Neural cell (in vitro differentiated cells): ENCODE data around the gene CDKN1B.

Experiments used
- EP300 ChIP-seq: fragments of 450-650 bp; conservative IDR thresholded peaks from 2 replicates; pipeline ENCODE4 v1.6.1; 2014; ENCODE audit warnings: antibody characterized with exemption, mild to moderate bottlenecking, moderate library complexity; ENCODE audit not compliant: poor library complexity, severe bottlenecking
- EZH2 ChIP-seq: fragments of 200-600, 300-800 bp; shearing (Covaris generic), sonication (generic); IDR thresholded peaks from 2 replicates; pipeline ENCODE4 v1.6.1; 2014; ENCODE audit warnings: antibody characterized with exemption, low read length, borderline replicate concordance, mild to moderate bottlenecking; ENCODE audit not compliant: insufficient read depth, poor library complexity, severe bottlenecking
- MXI1 ChIP-seq: fragments of 450-650 bp; conservative IDR thresholded peaks from 2 replicates; pipeline ENCODE4 v1.6.1; 2014; ENCODE audit warnings: antibody characterized with exemption, mild to moderate bottlenecking; ENCODE audit not compliant: poor library complexity, severe bottlenecking
- POLR2AphosphoS5 ChIP-seq: IDR thresholded peaks from 2 replicates; pipeline ENCODE4 v1.6.1; 2012
- RAD21 ChIP-seq: fragments of 450-650 bp; conservative IDR thresholded peaks from 2 replicates; pipeline ENCODE4 v1.6.1; 2014; ENCODE audit warnings: antibody characterized with exemption, mild to moderate bottlenecking, moderate library complexity
- SMC3 ChIP-seq: fragments of 450-650 bp; conservative IDR thresholded peaks from 2 replicates; pipeline ENCODE4 v1.6.1; 2014; ENCODE audit warnings: antibody characterized with exemption, mild to moderate bottlenecking, moderate library complexity; ENCODE audit not compliant: poor library complexity
- TAF1 ChIP-seq: IDR thresholded peaks from 2 replicates; pipeline ENCODE4 v1.6.1; 2012; ENCODE audit warnings: low read depth
- TF ChIP-seq, protein P1 (sequence below): fragments of 450-650 bp; IDR thresholded peaks from 2 replicates; pipeline ENCODE4 v1.5.1; 2014; ENCODE audit warnings: antibody characterized with exemption, mild to moderate bottlenecking, moderate library complexity; ENCODE audit not compliant: poor library complexity, severe bottlenecking

- TF ChIP-seq, protein P1, sequence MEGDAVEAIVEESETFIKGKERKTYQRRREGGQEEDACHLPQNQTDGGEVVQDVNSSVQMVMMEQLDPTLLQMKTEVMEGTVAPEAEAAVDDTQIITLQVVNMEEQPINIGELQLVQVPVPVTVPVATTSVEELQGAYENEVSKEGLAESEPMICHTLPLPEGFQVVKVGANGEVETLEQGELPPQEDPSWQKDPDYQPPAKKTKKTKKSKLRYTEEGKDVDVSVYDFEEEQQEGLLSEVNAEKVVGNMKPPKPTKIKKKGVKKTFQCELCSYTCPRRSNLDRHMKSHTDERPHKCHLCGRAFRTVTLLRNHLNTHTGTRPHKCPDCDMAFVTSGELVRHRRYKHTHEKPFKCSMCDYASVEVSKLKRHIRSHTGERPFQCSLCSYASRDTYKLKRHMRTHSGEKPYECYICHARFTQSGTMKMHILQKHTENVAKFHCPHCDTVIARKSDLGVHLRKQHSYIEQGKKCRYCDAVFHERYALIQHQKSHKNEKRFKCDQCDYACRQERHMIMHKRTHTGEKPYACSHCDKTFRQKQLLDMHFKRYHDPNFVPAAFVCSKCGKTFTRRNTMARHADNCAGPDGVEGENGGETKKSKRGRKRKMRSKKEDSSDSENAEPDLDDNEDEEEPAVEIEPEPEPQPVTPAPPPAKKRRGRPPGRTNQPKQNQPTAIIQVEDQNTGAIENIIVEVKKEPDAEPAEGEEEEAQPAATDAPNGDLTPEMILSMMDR, result peak; percentile 100
- TF ChIP-seq RAD21 (peak; percentile 100), MXI1 (no peak), POLR2AphosphoS5 (no peak), EZH2 (no peak), EP300 (no peak), TAF1 (no peak), SMC3 (peak; percentile 100)
Observed at GRCh38 chr12:12704593-12705230, 12.5 kb upstream of the CDKN1B start.
